ENCODE data around the gene NBPF26. TPM values are rescaled to one million over a fixed set of nuclear protein-coding genes. Genes with fewer than 3 reads are reported as not detected.
A peak's percentile ranks its signal among the peaks of the same experiment; 100 is the strongest.
"Not testable (repeated sequence)": the region's sequence is repeated elsewhere in the genome, so short reads cannot be mapped to it uniquely, and the experiment has no call there.

NBPF26 gene
- total and polyA plus RNA-seq, 2 donors (not counting 1 experiment from before 2014, with no cell fraction given), result 18.6 to 29.0 TPM

GRCh38 chr1:120724507-120724906 lies 762 bp downstream of the NBPF26 start:
- H3K36me3 ChIP-seq (replicated peaks in 1 of 2; ENCODE audit: control extremely low read depth in 1 of 2, control insufficient read depth in 1 of 2, extremely low read depth in 1 of 2, insufficient read depth in 2 of 2, low read length in 1 of 2); H3K27ac ChIP-seq (ENCODE audit: low read length in 2 of 2); H3K4me1 Mint-ChIP-seq; POLR2A ChIA-PET; H3K9me3 Mint-ChIP-seq (ENCODE audit: insufficient read depth); intact Hi-C loops (cut with micrococcal nuclease); DNase-seq; H3K4me1 ChIP-seq (ENCODE audit: control insufficient read depth in 2 of 2, insufficient read depth in 2 of 2, low read length in 2 of 2); ATAC-seq (ENCODE audit: low read depth); H4K20me1 ChIP-seq (ENCODE audit: control insufficient read depth, insufficient read depth, low read length, poor library complexity, severe bottlenecking); H3K27ac Mint-ChIP-seq; H3K4me2 ChIP-seq (replicated peaks; ENCODE audit: low read depth, low read length, poor library complexity, severe bottlenecking); H3K79me2 ChIP-seq (ENCODE audit: control insufficient read depth, insufficient read depth, low read length); H2AFZ ChIP-seq (ENCODE audit: insufficient read depth, low read depth, low read length, poor library complexity, severe bottlenecking); H3K27me3 Mint-ChIP-seq; H3K27me3 ChIP-seq (replicated peaks in 1 of 4; ENCODE audit: control extremely low read depth in 1 of 4, control insufficient read depth in 3 of 4, insufficient read depth in 4 of 4, low read length in 3 of 4); H3K9me3 ChIP-seq (ENCODE audit: control extremely low read depth in 1 of 3, control insufficient read depth in 2 of 3, insufficient read depth in 1 of 3, low read length in 2 of 3); CTCF ChIA-PET: not testable (repeated sequence)
- peak overlapping the region in 4 of 5 experiments; percentile 27 to 74 (median 57) for H3K4me3 ChIP-seq (ENCODE audit: control extremely low read depth in 1 of 5, extremely low read depth in 1 of 5, insufficient read depth in 1 of 5, low read depth in 2 of 5, low read length in 4 of 5)
- peak overlapping the region; percentile 73 for H3K9ac ChIP-seq (ENCODE audit: low read length)
- H3K4me3 Mint-ChIP-seq, result peak overlapping the region; percentile 70
- no CpG with 5 or more reads among the region's 28 CpGs for WGBS (ENCODE audit: insufficient coverage)

- H3K4me2 ChIP-seq (replicated peaks; ENCODE audit: low read depth, low read length, poor library complexity, severe bottlenecking); H3K27me3 Mint-ChIP-seq; ATAC-seq (ENCODE audit: low read depth); H3K27me3 ChIP-seq (replicated peaks in 1 of 4; ENCODE audit: control extremely low read depth in 1 of 4, control insufficient read depth in 3 of 4, insufficient read depth in 4 of 4, low read length in 3 of 4); H3K27ac Mint-ChIP-seq; H3K4me1 ChIP-seq (ENCODE audit: control insufficient read depth in 2 of 2, insufficient read depth in 2 of 2, low read length in 2 of 2); intact Hi-C loops (cut with micrococcal nuclease); H4K20me1 ChIP-seq (ENCODE audit: control insufficient read depth, insufficient read depth, low read length, poor library complexity, severe bottlenecking); DNase-seq; H3K79me2 ChIP-seq (ENCODE audit: control insufficient read depth, insufficient read depth, low read length); H3K9me3 Mint-ChIP-seq (ENCODE audit: insufficient read depth); H2AFZ ChIP-seq (ENCODE audit: insufficient read depth, low read depth, low read length, poor library complexity, severe bottlenecking); H3K4me3 ChIP-seq (ENCODE audit: control extremely low read depth in 1 of 5, extremely low read depth in 1 of 5, insufficient read depth in 1 of 5, low read depth in 2 of 5, low read length in 4 of 5); H3K27ac ChIP-seq (ENCODE audit: low read length in 2 of 2); H3K4me1 Mint-ChIP-seq; H3K9ac ChIP-seq (ENCODE audit: low read length); CTCF ChIA-PET; H3K9me3 ChIP-seq (ENCODE audit: control extremely low read depth in 1 of 3, control insufficient read depth in 2 of 3, insufficient read depth in 1 of 3, low read length in 2 of 3); H3K4me3 Mint-ChIP-seq; POLR2A ChIA-PET; H3K36me3 ChIP-seq (replicated peaks in 1 of 2; ENCODE audit: control extremely low read depth in 1 of 2, control insufficient read depth in 1 of 2, extremely low read depth in 1 of 2, insufficient read depth in 2 of 2, low read length in 1 of 2): not testable (repeated sequence)
These were observed 5.1 kb downstream of the NBPF26 start for GRCh38 chr1:120728811-120729210.

GRCh38 chr1:120769090-120769489 lies 45.3 kb downstream of the NBPF26 start:
- H3K4me1 Mint-ChIP-seq; DNase-seq; H3K27me3 ChIP-seq (replicated peaks in 1 of 4; ENCODE audit: control extremely low read depth in 1 of 4, control insufficient read depth in 3 of 4, insufficient read depth in 4 of 4, low read length in 3 of 4); ATAC-seq (ENCODE audit: low read depth); H3K27ac Mint-ChIP-seq; H3K4me3 ChIP-seq (ENCODE audit: control extremely low read depth in 1 of 5, extremely low read depth in 1 of 5, insufficient read depth in 1 of 5, low read depth in 2 of 5, low read length in 4 of 5); H3K9me3 ChIP-seq (ENCODE audit: control extremely low read depth in 1 of 3, control insufficient read depth in 2 of 3, insufficient read depth in 1 of 3, low read length in 2 of 3); POLR2A ChIA-PET; CTCF ChIA-PET; H3K36me3 ChIP-seq (replicated peaks in 1 of 2; ENCODE audit: control extremely low read depth in 1 of 2, control insufficient read depth in 1 of 2, extremely low read depth in 1 of 2, insufficient read depth in 2 of 2, low read length in 1 of 2); H3K79me2 ChIP-seq (ENCODE audit: control insufficient read depth, insufficient read depth, low read length); H3K27ac ChIP-seq (ENCODE audit: low read length in 2 of 2); H3K4me2 ChIP-seq (replicated peaks; ENCODE audit: low read depth, low read length, poor library complexity, severe bottlenecking); H3K4me3 Mint-ChIP-seq; H4K20me1 ChIP-seq (ENCODE audit: control insufficient read depth, insufficient read depth, low read length, poor library complexity, severe bottlenecking); H3K27me3 Mint-ChIP-seq; H3K4me1 ChIP-seq (ENCODE audit: control insufficient read depth in 2 of 2, insufficient read depth in 2 of 2, low read length in 2 of 2); H3K9ac ChIP-seq (ENCODE audit: low read length); H2AFZ ChIP-seq (ENCODE audit: insufficient read depth, low read depth, low read length, poor library complexity, severe bottlenecking); intact Hi-C loops (cut with micrococcal nuclease); H3K9me3 Mint-ChIP-seq (ENCODE audit: insufficient read depth): not testable (repeated sequence)
- WGBS (ENCODE audit: insufficient coverage), result no CpG with 5 or more reads among the region's 3 CpGs

GRCh38 chr1:120805452-120805851 lies 81.7 kb downstream of the NBPF26 start:
- H3K27me3 ChIP-seq (replicated peaks in 1 of 4; ENCODE audit: control extremely low read depth in 1 of 4, control insufficient read depth in 3 of 4, insufficient read depth in 4 of 4, low read length in 3 of 4); H4K20me1 ChIP-seq (ENCODE audit: control insufficient read depth, insufficient read depth, low read length, poor library complexity, severe bottlenecking); DNase-seq; POLR2A ChIA-PET; H3K4me3 ChIP-seq (ENCODE audit: control extremely low read depth in 1 of 5, extremely low read depth in 1 of 5, insufficient read depth in 1 of 5, low read depth in 2 of 5, low read length in 4 of 5); H3K79me2 ChIP-seq (ENCODE audit: control insufficient read depth, insufficient read depth, low read length); H2AFZ ChIP-seq (ENCODE audit: insufficient read depth, low read depth, low read length, poor library complexity, severe bottlenecking); H3K9me3 Mint-ChIP-seq (ENCODE audit: insufficient read depth); H3K27ac ChIP-seq (ENCODE audit: low read length in 2 of 2); H3K4me3 Mint-ChIP-seq; intact Hi-C loops (cut with micrococcal nuclease); H3K9me3 ChIP-seq (ENCODE audit: control extremely low read depth in 1 of 3, control insufficient read depth in 2 of 3, insufficient read depth in 1 of 3, low read length in 2 of 3); H3K4me1 ChIP-seq (ENCODE audit: control insufficient read depth in 2 of 2, insufficient read depth in 2 of 2, low read length in 2 of 2); H3K9ac ChIP-seq (ENCODE audit: low read length); H3K27ac Mint-ChIP-seq; H3K36me3 ChIP-seq (replicated peaks in 1 of 2; ENCODE audit: control extremely low read depth in 1 of 2, control insufficient read depth in 1 of 2, extremely low read depth in 1 of 2, insufficient read depth in 2 of 2, low read length in 1 of 2); H3K4me2 ChIP-seq (replicated peaks; ENCODE audit: low read depth, low read length, poor library complexity, severe bottlenecking); CTCF ChIA-PET; H3K27me3 Mint-ChIP-seq; ATAC-seq (ENCODE audit: low read depth); H3K4me1 Mint-ChIP-seq: not testable (repeated sequence)
- no CpG with 5 or more reads among the region's 7 CpGs for WGBS (ENCODE audit: insufficient coverage)

Data from B cell (primary cell).